ENCODE data around the gene KAZN. TPM values are rescaled to one million over a fixed set of nuclear protein-coding genes. Genes with fewer than 3 reads are reported as not detected.

The KAZN gene
- total and polyA plus RNA-seq, 2 of the 8 experiments (the other 6 are each of a cell fraction or from before 2014, with no cell fraction given) = 3.7 to 11.8 TPM

GRCh38 chr1:14841951-14842350 lies 243.5 kb downstream of the KAZN start:
- Histone ChIP-seq H2BK20ac (ENCODE audit: low read length) (no peak overlapping the region), H2BK120ac (replicated peaks; ENCODE audit: low read depth, low read length) (no peak overlapping the region), H3K4ac (replicated peaks; ENCODE audit: insufficient read length, low read depth, low read length) (no peak overlapping the region), H2AFZ (ENCODE audit: low read length) (no peak overlapping the region), H2BK15ac (ENCODE audit: low read length) (no peak overlapping the region), H3K9ac (replicated peaks in 1 of 4; ENCODE audit: extremely low read depth in 1 of 4, low read depth in 3 of 4, low read length in 3 of 4) (no peak overlapping the region), H3K27me3 (replicated peaks in 1 of 4; ENCODE audit: control insufficient read depth in 3 of 4, extremely low read depth in 1 of 4, insufficient read depth in 3 of 4, low read length in 3 of 4) (no peaks in the 10 kb centered on the region), H3K14ac (ENCODE audit: insufficient read length) (no peak overlapping the region), H3K4me1 (replicated peaks in 1 of 4; ENCODE audit: control insufficient read depth in 3 of 4, insufficient read depth in 4 of 4, low read length in 3 of 4) (no peaks in the 10 kb centered on the region), H2BK5ac (ENCODE audit: low read depth, low read length) (no peak overlapping the region), H3K18ac (ENCODE audit: extremely low read depth, low read length) (no peak overlapping the region), H3K9me3 (ENCODE audit: insufficient read depth in 2 of 2, low read depth in 1 of 2, low read length in 1 of 2) (peaks cover 10 to 13% of the 10 kb centered on the region in 2 experiments), H3K23ac (ENCODE audit: insufficient read length) (no peak overlapping the region), H2BK12ac (ENCODE audit: low read depth, low read length) (no peak overlapping the region), H3K79me1 (ENCODE audit: low read depth, low read length) (no peaks in the 10 kb centered on the region), H2AK5ac (ENCODE audit: low read depth, low read length) (no peak overlapping the region), H3K4me2 (ENCODE audit: insufficient read depth in 1 of 2, low read depth in 2 of 2, low read length in 2 of 2) (no peak overlapping the region), H3K36me3 (ENCODE audit: control insufficient read depth in 2 of 4, insufficient read depth in 4 of 4, low read length in 3 of 4) (no peaks in the 10 kb centered on the region), H3K23me2 (ENCODE audit: low read depth, low read length) (peaks cover 9% of the 10 kb centered on the region; the same call in 1 of the 2 replicates), H4K20me1 (replicated peaks in 1 of 2; ENCODE audit: control insufficient read depth in 1 of 2, insufficient read depth in 2 of 2, low read length in 2 of 2) (no peaks in the 10 kb centered on the region), H3K79me2 (ENCODE audit: control insufficient read depth in 1 of 2, insufficient read depth in 2 of 2, low read length in 2 of 2) (0 out of 4 replicates have a peak, but pooled peaks cover 0 to 3% of the 10 kb centered on the region in 2 experiments), H3K4me3 (ENCODE audit: extremely low read depth in 1 of 4, insufficient read depth in 2 of 4, low read depth in 3 of 4, low read length in 4 of 4) (no peak overlapping the region), H3K27ac (ENCODE audit: low read depth, low read length) (no peak overlapping the region), H3K56ac (replicated peaks; ENCODE audit: insufficient read length, low read depth, low read length) (no peak overlapping the region), H4K8ac (ENCODE audit: extremely low read depth, insufficient read depth, low read length) (no peak overlapping the region), H4K5ac (ENCODE audit: insufficient read length, low read depth, low read length) (no peak overlapping the region), H4K91ac (replicated peaks; ENCODE audit: insufficient read length, low read length) (no peak overlapping the region)
- no peak for DNase-seq (ENCODE audit: low read depth in 1 of 2, low spot score in 2 of 2)
- FAIRE-seq = no peak
- TF ChIP-seq POLR2AphosphoS5 (IDR thresholded peaks at IDR 0.05; ENCODE audit: low read depth, low read length) (no peak), SIRT6 (IDR thresholded peaks at IDR 0.05; ENCODE audit: low read length) (no peak)
- CTCF ChIA-PET (ENCODE audit: partially characterized antibody) = no interaction called here
- POLR2A ChIA-PET (ENCODE audit: partially characterized antibody) = interaction anchor here (0.7 kb wide), 1 partner anchor 403 kb away, joined by 3 read pairs; no protein-coding TSS in a partner anchor
